ENCODE results near the gene ITM2A. TPM values are rescaled to one million over a fixed set of nuclear protein-coding genes. Genes with fewer than 3 reads are reported as not detected.

Gene ITM2A
- total RNA-seq, 1 experiment from 2014 or later, result 29.9 TPM

- TF ChIP-seq CTCF (conservative IDR thresholded peaks at IDR 0.05), result no peak
- Mint-ChIP-seq H3K27me3 (ENCODE audit: low read depth) (no peaks in the 10 kb centered on the region), H3K36me3 (ENCODE audit: insufficient read depth in 1 of 3, low read depth in 3 of 3) (peaks cover 0 to 3% (median 0%) of the 10 kb centered on the region in 3 experiments; a peak in 2 of 7 replicates), H3K9me3 (peaks cover 59 to 65% of the 10 kb centered on the region in 2 experiments), H3K4me3 (no peak overlapping the region), H3K4me1 (peaks cover 10 to 16% of the 10 kb centered on the region in 2 experiments), H3K27ac (no peak overlapping the region)
- H3K56ac ChIP-seq (ENCODE audit: insufficient read length, low read depth, low read length), result no peak overlapping the region
- H3T11ph ChIP-seq (ENCODE audit: low read length), result no peak overlapping the region
- H4K20me1 ChIP-seq (ENCODE audit: control insufficient read depth, insufficient read depth, insufficient read length), result no peaks in the 10 kb centered on the region
- H3K27ac ChIP-seq (ENCODE audit: insufficient read length, low read depth, low read length), result no peak overlapping the region
- no peak for DNase-seq
- no peak overlapping the region for H3K4ac ChIP-seq (ENCODE audit: low read depth, low read length)
- H2BK12ac ChIP-seq (ENCODE audit: insufficient read length, low read depth, low read length), result no peak overlapping the region
- no peaks in the 10 kb centered on the region for H3K79me2 ChIP-seq (ENCODE audit: insufficient read depth, low read length)
- H4K91ac ChIP-seq (ENCODE audit: insufficient read length, low read depth, low read length), result no peak overlapping the region
- H3K4me2 ChIP-seq (ENCODE audit: insufficient read depth, insufficient read length, low read length), result no peak overlapping the region
- H3K23me2 ChIP-seq (ENCODE audit: insufficient read length, low read depth, low read length, poor library complexity, severe bottlenecking), result peaks cover 13% of the 10 kb centered on the region
- H2BK20ac ChIP-seq (ENCODE audit: low read depth, low read length, poor library complexity, severe bottlenecking), result no peak overlapping the region
- H3K9ac ChIP-seq (ENCODE audit: extremely low read depth, insufficient read length, low read length), result no peak overlapping the region
- H2BK15ac ChIP-seq (ENCODE audit: low read depth, low read length), result no peak overlapping the region
- H3K23ac ChIP-seq (ENCODE audit: insufficient read length, low read depth, low read length), result no peak overlapping the region
- no peak overlapping the region for H3K14ac ChIP-seq (ENCODE audit: insufficient read depth, low read length)
- no peak overlapping the region for H2BK5ac ChIP-seq (ENCODE audit: insufficient read length, low read length)
- no peaks in the 10 kb centered on the region for H3K27me3 ChIP-seq (ENCODE audit: insufficient read depth, low read length)
- H4K5ac ChIP-seq (ENCODE audit: insufficient read length, low read depth, low read length), result no peak overlapping the region
- no peaks in the 10 kb centered on the region for H3K79me1 ChIP-seq (ENCODE audit: insufficient read depth, low read depth, low read length, poor library complexity, severe bottlenecking)
- H3K4me1 ChIP-seq (ENCODE audit: insufficient read depth, low read length), result no peaks in the 10 kb centered on the region
- no peak overlapping the region for H4K8ac ChIP-seq (replicated peaks; ENCODE audit: insufficient read length, low read depth, low read length)
- H2AFZ ChIP-seq (ENCODE audit: low read length), result no peak overlapping the region
- H3K18ac ChIP-seq (ENCODE audit: insufficient read length, low read depth, low read length), result no peak overlapping the region
- no peak overlapping the region for H2BK120ac ChIP-seq (ENCODE audit: low read depth, low read length, poor library complexity, severe bottlenecking)
- no CpG with 5 or more reads among the region's 2 CpGs for WGBS (ENCODE audit: extremely low coverage, insufficient read length, low lambda C conversion rate)
- H3K9me3 ChIP-seq (ENCODE audit: control insufficient read depth, low read depth, low read length), result peaks cover 5% of the 10 kb centered on the region
- no peak overlapping the region for H2AK5ac ChIP-seq (ENCODE audit: insufficient read length, low read length)
Observed at GRCh38 chrX:79371101-79371500, 4.0 kb upstream of the ITM2A start.

Data from H9 (cell line).